Breast epithelium (tissue), 3 donors: ENCODE data around the gene TPK1.

Experiments
- POLR2A ChIP-seq: fragments of 450-650 bp; IDR thresholded peaks from one replicate; pipeline ENCODE4 v1.6.1; 2016; ENCODE audit warnings: antibody characterized with exemption, mild to moderate bottlenecking, moderate library complexity
- POLR2AphosphoS5 ChIP-seq, 3 donors: sonication (generic); formaldehyde crosslinking; IDR thresholded peaks; one replicate each; pipeline ENCODE4 v1.6.1; 2017; ENCODE audit warnings: antibody characterized with exemption in 3 of 3
- TF ChIP-seq, protein P1 (sequence below), 3 donors: fragments of 450-650 bp; IDR thresholded peaks; one replicate each; pipeline ENCODE4 v1.5.1; 2016 to 2017; ENCODE audit warnings: antibody characterized with exemption in 3 of 3, mild to moderate bottlenecking in 3 of 3, moderate library complexity in 3 of 3

DNA sequence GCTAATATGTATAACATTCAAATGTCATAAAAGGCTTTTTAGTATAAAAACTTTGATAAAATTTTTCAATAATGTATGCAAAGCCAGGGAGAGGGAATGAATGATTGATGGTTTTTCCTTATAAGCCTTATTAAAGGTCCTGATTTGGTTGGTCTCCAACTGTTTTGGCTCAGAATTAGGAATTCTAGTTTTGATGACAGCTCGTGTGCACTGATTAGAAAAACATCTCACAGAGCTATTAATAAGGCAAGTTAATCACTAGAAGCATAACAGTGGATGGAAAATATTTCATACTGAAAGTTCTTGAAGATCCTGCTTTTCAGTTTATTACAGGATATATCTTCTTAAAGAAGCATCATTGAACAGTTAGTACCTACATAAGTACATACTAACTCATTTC is 317.5 kb downstream of the TPK1 start:
- no peak for TF ChIP-seq POLR2AphosphoS5 (IDR thresholded peaks at IDR 0.05)
- TF ChIP-seq, protein P1, sequence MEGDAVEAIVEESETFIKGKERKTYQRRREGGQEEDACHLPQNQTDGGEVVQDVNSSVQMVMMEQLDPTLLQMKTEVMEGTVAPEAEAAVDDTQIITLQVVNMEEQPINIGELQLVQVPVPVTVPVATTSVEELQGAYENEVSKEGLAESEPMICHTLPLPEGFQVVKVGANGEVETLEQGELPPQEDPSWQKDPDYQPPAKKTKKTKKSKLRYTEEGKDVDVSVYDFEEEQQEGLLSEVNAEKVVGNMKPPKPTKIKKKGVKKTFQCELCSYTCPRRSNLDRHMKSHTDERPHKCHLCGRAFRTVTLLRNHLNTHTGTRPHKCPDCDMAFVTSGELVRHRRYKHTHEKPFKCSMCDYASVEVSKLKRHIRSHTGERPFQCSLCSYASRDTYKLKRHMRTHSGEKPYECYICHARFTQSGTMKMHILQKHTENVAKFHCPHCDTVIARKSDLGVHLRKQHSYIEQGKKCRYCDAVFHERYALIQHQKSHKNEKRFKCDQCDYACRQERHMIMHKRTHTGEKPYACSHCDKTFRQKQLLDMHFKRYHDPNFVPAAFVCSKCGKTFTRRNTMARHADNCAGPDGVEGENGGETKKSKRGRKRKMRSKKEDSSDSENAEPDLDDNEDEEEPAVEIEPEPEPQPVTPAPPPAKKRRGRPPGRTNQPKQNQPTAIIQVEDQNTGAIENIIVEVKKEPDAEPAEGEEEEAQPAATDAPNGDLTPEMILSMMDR (IDR thresholded peaks at IDR 0.05), result no peak
- no peak for TF ChIP-seq POLR2A
